ENCODE measurements around the gene RNF112.

Gene RNF112, protein sequence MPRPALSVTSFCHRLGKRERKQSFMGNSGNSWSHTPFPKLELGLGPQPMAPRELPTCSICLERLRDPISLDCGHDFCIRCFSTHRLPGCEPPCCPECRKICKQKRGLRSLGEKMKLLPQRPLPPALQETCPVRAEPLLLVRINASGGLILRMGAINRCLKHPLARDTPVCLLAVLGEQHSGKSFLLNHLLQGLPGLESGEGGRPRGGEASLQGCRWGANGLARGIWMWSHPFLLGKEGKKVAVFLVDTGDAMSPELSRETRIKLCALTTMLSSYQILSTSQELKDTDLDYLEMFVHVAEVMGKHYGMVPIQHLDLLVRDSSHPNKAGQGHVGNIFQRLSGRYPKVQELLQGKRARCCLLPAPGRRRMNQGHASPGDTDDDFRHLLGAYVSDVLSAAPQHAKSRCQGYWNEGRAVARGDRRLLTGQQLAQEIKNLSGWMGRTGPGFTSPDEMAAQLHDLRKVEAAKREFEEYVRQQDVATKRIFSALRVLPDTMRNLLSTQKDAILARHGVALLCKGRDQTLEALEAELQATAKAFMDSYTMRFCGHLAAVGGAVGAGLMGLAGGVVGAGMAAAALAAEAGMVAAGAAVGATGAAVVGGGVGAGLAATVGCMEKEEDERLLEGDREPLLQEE

DNA sequence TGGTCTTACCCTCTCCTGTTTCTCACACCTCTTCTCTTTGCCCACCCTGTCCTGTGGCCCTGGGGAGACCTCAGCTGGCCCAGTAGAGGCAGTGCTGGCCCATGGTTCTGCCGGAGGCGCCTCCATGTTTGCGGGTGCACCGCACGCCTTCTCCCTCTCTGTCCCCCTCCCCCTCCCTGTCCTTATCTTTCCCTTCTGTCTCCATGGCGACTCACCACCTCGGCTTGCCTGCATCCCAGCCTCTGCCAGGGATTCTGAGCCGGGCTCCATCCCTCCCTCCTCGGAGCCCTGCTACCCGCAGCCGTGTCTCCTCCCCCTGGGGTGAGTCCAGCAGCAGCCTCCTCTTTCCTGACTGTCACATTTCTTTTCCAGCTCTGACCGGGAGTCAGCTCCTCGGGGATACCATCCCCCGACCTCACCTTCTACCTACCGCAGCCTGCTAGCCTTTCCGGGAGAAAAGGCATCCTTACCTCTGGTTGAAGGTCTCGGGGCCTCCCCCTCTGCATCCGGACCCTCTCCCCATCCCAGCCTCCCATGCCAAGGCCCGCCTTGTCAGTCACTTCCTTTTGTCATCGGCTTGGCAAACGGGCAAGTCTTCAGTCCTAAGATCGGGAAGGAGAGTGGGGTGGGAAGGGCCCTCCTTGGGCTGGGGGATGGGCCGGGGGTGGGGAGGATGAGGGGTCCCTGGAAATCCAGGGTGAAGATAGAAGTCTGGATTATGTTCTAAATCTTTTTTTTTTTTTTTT is at the start of gene RNF112:
Gene RNF112 (plus strand): TSS at position 358 of the 746 bp plus-strand sequence. CDS start 177 bp downstream, at position 535.
- no peak within 1 kb of the TSS for H3K9ac ChIP-seq (ENCODE audit: low read length)
- no peaks in the 10 kb centered on the region for H3K36me3 ChIP-seq (ENCODE audit: control insufficient read depth, insufficient read depth, low read length)
- peak within 1 kb of the TSS; percentile 33 for H3K4me3 ChIP-seq (ENCODE audit: low read length)
- peak within 1 kb of the TSS; percentile 57 for H3K27ac ChIP-seq (ENCODE audit: low read depth, low read length)
- H3K4me1 ChIP-seq (ENCODE audit: control insufficient read depth, insufficient read depth, low read length), result no peaks in the 10 kb centered on the region
- H3K27me3 ChIP-seq (ENCODE audit: control insufficient read depth, insufficient read depth, low read length), result no peaks in the 10 kb centered on the region

- Histone ChIP-seq H3K27ac (ENCODE audit: low read depth, low read length) (no peak overlapping the region), H3K4me1 (ENCODE audit: control insufficient read depth, insufficient read depth, low read length) (peaks cover 5% of the 10 kb centered on the region), H3K9ac (ENCODE audit: low read length) (no peak overlapping the region), H3K27me3 (ENCODE audit: control insufficient read depth, insufficient read depth, low read length) (no peaks in the 10 kb centered on the region), H3K36me3 (ENCODE audit: control insufficient read depth, insufficient read depth, low read length) (no peaks in the 10 kb centered on the region), H3K4me3 (ENCODE audit: low read length) (no peak overlapping the region)
These were observed 49.7 kb upstream of the RNF112 start for GRCh38 chr17:19361326-19361725.

- Histone ChIP-seq H3K27me3 (ENCODE audit: control insufficient read depth, insufficient read depth, low read length) (no peaks in the 10 kb centered on the region), H3K27ac (ENCODE audit: low read depth, low read length) (peak overlapping the region; percentile 69), H3K4me3 (ENCODE audit: low read length) (peak overlapping the region; percentile 64), H3K4me1 (ENCODE audit: control insufficient read depth, insufficient read depth, low read length) (peaks cover 5% of the 10 kb centered on the region), H3K36me3 (ENCODE audit: control insufficient read depth, insufficient read depth, low read length) (no peaks in the 10 kb centered on the region), H3K9ac (ENCODE audit: low read length) (peak overlapping the region; percentile 38)
These were observed 49.1 kb upstream of the RNF112 start for GRCh38 chr17:19361944-19362276.

- Histone ChIP-seq H3K36me3 (ENCODE audit: control insufficient read depth, insufficient read depth, low read length) (no peaks in the 10 kb centered on the region), H3K27me3 (ENCODE audit: control insufficient read depth, insufficient read depth, low read length) (no peaks in the 10 kb centered on the region), H3K4me3 (ENCODE audit: low read length) (peak within 1 kb of the TSS; percentile 64), H3K27ac (ENCODE audit: low read depth, low read length) (peak within 1 kb of the TSS; percentile 69), H3K9ac (ENCODE audit: low read length) (peak within 1 kb of the TSS; percentile 38), H3K4me1 (ENCODE audit: control insufficient read depth, insufficient read depth, low read length) (peaks cover 5% of the 10 kb centered on the region)
These were observed 48.5 kb upstream of the RNF112 start, which contains the start of gene B9D1 for GRCh38 chr17:19362277-19363113. TSS of gene B9D1 (minus strand) at chr17:19362723. CDS start at chr17:19362569, 154 bp downstream.

GRCh38 chr17:19363114-19363438 is 48.0 kb upstream of the RNF112 start:
- no peak overlapping the region for H3K9ac ChIP-seq (ENCODE audit: low read length)
- H3K27ac ChIP-seq (ENCODE audit: low read depth, low read length), result peak overlapping the region; percentile 69
- H3K27me3 ChIP-seq (ENCODE audit: control insufficient read depth, insufficient read depth, low read length), result no peaks in the 10 kb centered on the region
- no peaks in the 10 kb centered on the region for H3K36me3 ChIP-seq (ENCODE audit: control insufficient read depth, insufficient read depth, low read length)
- H3K4me3 ChIP-seq (ENCODE audit: low read length), result peak overlapping the region; percentile 64
- peaks cover 5% of the 10 kb centered on the region for H3K4me1 ChIP-seq (ENCODE audit: control insufficient read depth, insufficient read depth, low read length)

- peaks cover 5% of the 10 kb centered on the region for H3K4me1 ChIP-seq (ENCODE audit: control insufficient read depth, insufficient read depth, low read length)
- no peak overlapping the region for H3K27ac ChIP-seq (ENCODE audit: low read depth, low read length)
- no peak overlapping the region for H3K9ac ChIP-seq (ENCODE audit: low read length)
- H3K36me3 ChIP-seq (ENCODE audit: control insufficient read depth, insufficient read depth, low read length), result no peaks in the 10 kb centered on the region
- H3K4me3 ChIP-seq (ENCODE audit: low read length), result no peak overlapping the region
- no peaks in the 10 kb centered on the region for H3K27me3 ChIP-seq (ENCODE audit: control insufficient read depth, insufficient read depth, low read length)
These were observed 47.5 kb upstream of the RNF112 start for GRCh38 chr17:19363460-19364035.

DNA sequence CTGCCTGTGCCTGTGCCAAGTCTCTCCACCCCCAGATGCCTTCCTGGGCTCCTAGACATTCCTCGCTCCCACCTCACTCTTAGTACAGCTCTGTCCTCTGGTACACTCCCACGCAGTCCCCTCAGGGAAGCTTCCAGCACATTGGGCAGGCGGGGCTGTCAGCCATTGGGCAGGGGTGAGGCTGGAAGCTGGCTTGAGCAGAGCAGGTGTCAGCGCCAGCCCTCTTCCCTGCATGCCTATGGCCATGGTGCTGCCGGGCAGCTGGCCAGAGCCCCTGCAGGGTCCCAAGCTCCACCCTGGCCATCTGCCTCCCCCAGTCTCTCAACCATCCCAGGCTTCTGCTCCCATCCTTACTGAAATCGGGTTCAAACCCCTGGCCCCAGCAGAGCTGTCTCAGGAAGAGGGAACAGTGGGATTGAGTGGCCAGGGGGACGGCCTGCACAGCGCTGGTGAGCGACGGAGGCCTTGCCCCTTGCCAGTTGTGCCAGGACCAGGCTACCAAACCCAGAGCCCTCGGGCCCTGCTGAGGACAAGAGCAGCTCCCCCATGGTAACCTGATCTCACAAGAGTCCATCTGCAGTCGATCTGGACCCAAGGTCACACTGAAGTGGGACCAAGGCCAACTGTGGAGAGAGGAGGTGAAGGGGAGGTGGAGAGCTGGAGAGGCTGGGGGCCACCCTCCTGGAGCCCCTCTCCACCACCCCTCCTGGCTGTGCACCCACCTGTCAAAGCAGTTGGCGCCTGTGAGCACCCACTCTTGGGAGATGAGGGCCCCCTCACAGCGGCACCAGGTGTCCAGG is 46.1 kb upstream of the RNF112 start:
- Histone ChIP-seq H3K9ac (ENCODE audit: low read length) (no peak overlapping the region), H3K4me1 (ENCODE audit: control insufficient read depth, insufficient read depth, low read length) (peaks cover 5% of the 10 kb centered on the region), H3K27me3 (ENCODE audit: control insufficient read depth, insufficient read depth, low read length) (no peaks in the 10 kb centered on the region), H3K27ac (ENCODE audit: low read depth, low read length) (no peak overlapping the region), H3K36me3 (ENCODE audit: control insufficient read depth, insufficient read depth, low read length) (no peaks in the 10 kb centered on the region), H3K4me3 (ENCODE audit: low read length) (no peak overlapping the region)

DNA sequence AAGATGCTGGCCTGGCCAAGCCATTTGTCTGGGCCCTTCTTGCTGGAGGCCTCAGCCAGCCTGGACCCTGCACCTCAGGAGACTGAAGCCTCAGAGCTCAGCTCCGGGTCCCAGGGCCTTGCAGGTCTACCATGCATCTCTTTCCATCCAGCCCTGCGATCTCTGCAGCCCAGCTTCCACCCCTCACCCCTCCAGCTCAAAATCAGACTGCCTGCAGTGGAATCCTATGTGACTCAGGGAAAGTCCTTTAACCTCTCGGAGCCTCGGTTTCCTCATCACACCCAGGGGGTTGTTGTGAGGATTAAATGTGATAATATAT is 45.6 kb upstream of the RNF112 start:
- no peak overlapping the region for H3K9ac ChIP-seq (ENCODE audit: low read length)
- H3K4me1 ChIP-seq (ENCODE audit: control insufficient read depth, insufficient read depth, low read length), result peaks cover 5% of the 10 kb centered on the region
- H3K36me3 ChIP-seq (ENCODE audit: control insufficient read depth, insufficient read depth, low read length), result no peaks in the 10 kb centered on the region
- H3K4me3 ChIP-seq (ENCODE audit: low read length), result no peak overlapping the region
- no peaks in the 10 kb centered on the region for H3K27me3 ChIP-seq (ENCODE audit: control insufficient read depth, insufficient read depth, low read length)
- no peak overlapping the region for H3K27ac ChIP-seq (ENCODE audit: low read depth, low read length)

DNA sequence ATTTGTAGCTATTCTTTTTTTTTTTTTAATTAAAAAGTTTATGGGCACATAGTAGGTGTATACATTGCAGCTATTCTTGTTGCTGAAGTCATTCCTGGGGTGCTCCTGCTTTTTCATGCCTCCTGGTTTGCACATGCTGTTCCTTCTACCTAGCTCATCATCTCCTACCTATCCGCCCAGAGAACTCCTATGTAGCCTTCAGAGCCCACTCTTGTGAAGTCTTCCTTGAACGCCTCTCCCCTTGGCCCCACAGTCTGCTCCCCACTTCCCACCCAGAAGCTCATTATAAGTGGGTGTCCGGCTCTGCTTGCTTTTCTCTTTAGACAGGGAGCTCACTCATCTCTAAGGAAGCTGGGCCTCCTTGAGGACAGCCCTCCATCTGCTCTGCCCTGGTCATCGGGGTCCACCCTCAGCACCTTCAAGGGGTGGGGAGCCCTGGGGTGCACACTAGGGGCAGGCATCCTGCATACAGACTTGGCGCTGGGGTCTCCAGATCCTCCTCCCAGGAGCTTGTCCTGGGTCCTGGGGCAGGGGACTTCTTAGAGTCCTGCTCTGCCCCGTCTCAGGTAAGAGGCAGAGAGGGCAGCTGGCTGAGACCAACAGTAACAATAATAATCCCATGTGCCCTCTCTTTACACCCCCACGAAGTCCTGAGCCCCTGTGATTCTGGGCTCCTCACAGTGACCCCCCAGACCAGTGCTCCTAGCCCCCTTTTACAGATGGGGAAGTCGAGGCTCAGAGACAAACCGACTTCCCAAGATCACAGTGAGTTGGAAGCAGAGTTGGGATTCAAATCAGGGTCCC is 45.0 kb upstream of the RNF112 start:
- H3K36me3 ChIP-seq (ENCODE audit: control insufficient read depth, insufficient read depth, low read length), result no peaks in the 10 kb centered on the region
- H3K27ac ChIP-seq (ENCODE audit: low read depth, low read length), result no peak overlapping the region
- no peak overlapping the region for H3K9ac ChIP-seq (ENCODE audit: low read length)
- H3K27me3 ChIP-seq (ENCODE audit: control insufficient read depth, insufficient read depth, low read length), result no peaks in the 10 kb centered on the region
- H3K4me1 ChIP-seq (ENCODE audit: control insufficient read depth, insufficient read depth, low read length), result peaks cover 5% of the 10 kb centered on the region
- H3K4me3 ChIP-seq (ENCODE audit: low read length), result no peak overlapping the region

- Histone ChIP-seq H3K27ac (ENCODE audit: low read depth, low read length) (no peak overlapping the region), H3K36me3 (ENCODE audit: control insufficient read depth, insufficient read depth, low read length) (no peaks in the 10 kb centered on the region), H3K27me3 (ENCODE audit: control insufficient read depth, insufficient read depth, low read length) (no peaks in the 10 kb centered on the region), H3K9ac (ENCODE audit: low read length) (no peak overlapping the region), H3K4me3 (ENCODE audit: low read length) (no peak overlapping the region), H3K4me1 (ENCODE audit: control insufficient read depth, insufficient read depth, low read length) (peaks cover 5% of the 10 kb centered on the region)
These were observed 44.4 kb upstream of the RNF112 start for GRCh38 chr17:19366637-19366972.

DNA sequence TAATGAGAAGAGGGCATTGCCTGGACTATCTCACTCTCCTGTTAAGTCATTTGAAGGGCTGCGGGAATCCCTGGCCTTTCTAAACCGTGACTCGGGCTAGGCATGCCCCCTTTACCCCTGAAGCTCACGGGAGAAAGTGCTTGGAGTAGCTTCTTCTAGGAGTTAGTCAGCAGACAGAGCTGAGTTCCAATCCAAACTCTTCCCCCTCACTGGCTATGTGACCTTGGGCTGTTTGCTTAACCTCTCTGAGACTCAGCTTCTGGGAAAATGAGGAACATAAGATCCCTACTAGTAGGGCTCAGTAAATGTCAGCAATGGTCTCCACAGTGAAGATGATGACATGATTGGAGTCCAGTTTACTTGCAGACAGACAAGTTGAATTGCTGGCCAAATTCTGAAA is 42.8 kb upstream of the RNF112 start:
- H3K27ac ChIP-seq (ENCODE audit: low read depth, low read length), result no peak overlapping the region
- H3K27me3 ChIP-seq (ENCODE audit: control insufficient read depth, insufficient read depth, low read length), result no peaks in the 10 kb centered on the region
- no peaks in the 10 kb centered on the region for H3K36me3 ChIP-seq (ENCODE audit: control insufficient read depth, insufficient read depth, low read length)
- H3K4me3 ChIP-seq (ENCODE audit: low read length), result no peak overlapping the region
- H3K9ac ChIP-seq (ENCODE audit: low read length), result no peak overlapping the region
- no peaks in the 10 kb centered on the region for H3K4me1 ChIP-seq (ENCODE audit: control insufficient read depth, insufficient read depth, low read length)
